Fibroblast of gingiva (primary cell): ENCODE data around the gene KLK1.
A peak's percentile ranks its signal among the peaks of the same experiment; 100 is the strongest.
"Not testable (repeated sequence)": the region's sequence is repeated elsewhere in the genome, so short reads cannot be mapped to it uniquely, and the experiment has no call there.

Source experiments
- DNase-seq: peaks from one replicate; pipeline ENCODE4 v3.0.0-alpha.2; 2011; ENCODE audit warnings: low read depth

KLK1 gene

DNA sequence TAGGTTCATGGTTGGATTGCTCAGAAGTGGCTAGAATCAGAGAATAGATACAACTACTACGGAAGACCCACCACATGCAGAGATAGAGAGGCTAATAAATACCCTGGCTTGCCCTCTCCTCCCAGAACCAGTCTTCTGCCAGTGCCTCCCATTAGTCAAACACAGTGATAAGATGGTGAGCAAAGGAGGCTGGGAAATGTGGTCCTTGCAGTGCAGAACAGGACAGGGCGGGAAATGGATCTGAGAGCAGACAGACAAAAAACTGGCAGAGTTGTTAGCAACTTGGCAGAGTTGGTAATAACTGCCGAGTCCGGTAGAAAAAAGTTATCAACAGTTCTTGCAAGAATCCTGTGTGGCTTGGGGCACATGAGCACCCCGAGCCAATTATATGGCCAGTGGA is 8.7 kb downstream of the KLK1 start:
- DNase-seq, result no peak

DNA sequence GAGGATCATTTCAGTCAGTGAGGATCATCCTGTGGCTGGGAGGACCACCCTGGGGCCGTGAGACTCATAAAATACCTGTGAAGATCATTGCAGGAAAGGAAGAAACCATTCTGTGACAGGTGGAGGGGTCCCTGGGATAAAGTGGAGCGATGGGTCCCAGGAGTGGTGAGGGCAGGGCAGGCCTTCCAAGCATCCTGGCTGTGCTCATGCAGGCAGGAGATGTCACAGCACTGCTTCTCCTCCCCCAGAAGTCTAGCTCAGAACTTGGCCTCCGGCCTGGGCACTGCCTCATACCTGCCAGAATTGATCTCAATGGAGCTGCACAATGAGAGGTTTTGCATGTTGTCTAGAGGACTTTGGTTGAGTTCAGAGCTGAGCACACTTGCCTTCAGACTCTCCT is 11.1 kb downstream of the KLK1 start:
- no peak for DNase-seq

DNA sequence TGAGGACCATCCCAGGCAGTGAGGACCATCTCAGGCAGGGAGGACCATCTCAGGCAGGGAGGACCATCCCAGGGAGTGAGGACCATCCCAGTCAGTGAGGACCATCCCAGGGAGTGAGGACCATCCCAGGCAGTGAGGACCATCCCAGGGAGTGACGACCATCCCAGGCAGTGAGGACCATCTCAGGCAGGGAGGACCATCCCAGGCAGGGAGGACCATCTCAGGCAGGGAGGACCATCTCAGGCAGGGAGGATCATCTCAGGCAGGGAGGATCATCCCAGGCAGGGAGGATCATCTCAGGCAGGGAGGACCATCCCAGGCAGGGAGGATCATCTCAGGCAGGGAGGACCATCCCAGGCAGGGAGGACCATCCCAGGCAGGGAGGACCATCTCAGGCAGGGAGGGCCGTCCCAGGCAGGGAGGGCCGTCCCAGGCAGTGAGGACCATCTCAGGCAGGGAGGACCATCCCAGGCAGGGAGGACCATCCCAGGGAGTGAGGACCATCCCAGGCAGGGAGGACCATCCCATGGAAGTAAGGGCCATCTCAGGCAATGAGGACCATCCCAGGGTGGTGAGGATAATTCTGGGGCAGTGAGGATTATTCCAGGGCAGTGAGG is 11.9 kb downstream of the KLK1 start:
- not testable (repeated sequence) for DNase-seq

DNA sequence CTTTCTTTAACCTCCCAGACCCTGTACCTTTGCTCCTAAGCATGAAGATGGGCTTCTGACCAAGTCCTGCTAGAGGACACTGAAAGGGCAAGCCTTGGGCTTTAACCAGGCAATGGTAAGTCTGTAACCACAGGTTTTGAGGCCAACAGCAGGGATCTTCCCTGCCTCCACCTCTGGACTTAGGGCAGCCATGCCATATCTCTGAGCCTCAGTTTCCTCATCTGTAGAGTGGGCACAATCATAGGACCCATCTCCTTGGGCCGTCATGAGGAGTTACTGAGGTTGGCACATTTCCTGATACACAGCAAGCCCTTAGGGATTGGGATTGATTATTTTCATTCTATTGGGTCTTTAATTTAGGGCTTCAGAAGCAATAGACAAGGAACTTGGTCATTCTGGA is 14.7 kb downstream of the KLK1 start:
- no peak for DNase-seq

DNA sequence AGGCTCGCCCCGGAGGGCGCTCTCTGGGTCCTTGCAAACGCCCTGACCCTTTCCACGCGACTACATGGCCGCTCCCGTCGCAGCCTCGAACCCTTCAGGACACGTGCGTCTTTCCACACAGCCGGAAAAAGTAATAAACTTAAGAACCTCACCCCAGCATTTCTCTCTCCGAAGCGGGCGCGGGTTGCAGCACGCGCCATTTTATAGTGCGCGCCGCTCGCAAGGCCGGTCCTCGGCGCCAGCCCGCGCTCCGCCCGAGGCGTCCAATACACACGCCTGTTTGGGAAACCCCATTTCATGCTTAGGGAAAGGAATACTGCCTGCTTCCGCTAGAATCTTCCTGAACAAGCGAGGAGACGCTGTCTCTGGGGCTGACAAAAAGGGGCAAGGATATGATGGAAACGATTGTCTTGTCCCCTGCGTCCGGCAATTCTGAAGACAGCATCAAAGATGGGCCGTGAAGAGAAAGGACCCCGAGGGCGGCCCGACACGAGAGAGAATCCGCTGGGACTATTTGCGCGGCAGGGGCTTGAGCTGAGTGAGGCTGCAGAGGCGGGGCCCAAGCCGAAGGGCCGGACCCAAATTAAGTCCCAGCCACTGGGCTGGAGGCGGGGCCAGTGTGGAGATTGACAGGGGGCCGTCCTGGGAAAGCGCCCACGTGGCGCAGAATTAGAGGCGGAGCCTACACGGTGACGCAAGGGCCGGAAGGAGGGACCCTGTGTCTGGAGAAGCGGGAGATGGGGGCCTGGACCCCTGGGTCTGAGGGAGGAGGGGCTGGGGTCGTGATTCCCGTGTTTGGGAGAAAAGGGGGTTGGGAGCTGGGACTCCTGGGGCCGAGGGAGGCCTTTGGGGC is 18.9 kb downstream of the KLK1 start:
- DNase-seq, result peak; percentile 99

DNA sequence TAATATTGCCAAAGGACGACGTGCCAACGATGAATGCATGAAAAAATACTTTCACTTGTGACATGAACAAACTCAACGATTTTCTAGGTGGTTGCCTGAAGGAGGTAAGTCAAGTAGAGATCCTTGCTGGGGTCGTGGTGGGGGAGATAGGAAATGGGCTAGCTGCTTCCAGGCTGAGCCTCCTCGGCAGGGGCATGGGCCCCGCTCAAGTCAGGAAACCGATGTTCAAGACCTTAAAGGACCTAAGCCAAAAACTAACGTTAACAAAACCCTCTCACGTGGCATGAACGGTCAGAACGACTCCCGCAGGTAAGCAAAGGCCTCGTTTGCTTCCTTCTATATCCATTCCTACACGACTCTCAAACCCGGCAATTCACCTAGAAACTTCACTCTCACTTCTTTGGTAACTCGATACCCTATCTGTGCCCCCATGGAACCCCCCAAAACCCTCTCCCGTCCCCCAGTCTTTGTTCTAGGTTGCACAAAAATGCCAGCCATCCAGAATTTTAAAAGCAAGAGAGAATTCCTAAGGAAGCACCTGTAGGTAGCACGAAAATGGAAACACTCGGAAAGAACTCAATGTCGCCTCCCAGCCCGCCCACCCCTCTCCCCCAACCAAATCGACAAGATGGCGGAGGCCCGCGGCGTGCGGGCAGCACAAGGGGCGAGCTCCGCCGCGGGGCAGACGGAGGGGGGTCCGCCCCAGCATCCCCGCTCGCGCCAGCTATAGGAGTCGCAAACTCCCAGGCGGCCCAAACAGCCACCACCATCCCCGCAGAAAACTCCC is 19.8 kb downstream of the KLK1 start:
- no peak for DNase-seq

DNA sequence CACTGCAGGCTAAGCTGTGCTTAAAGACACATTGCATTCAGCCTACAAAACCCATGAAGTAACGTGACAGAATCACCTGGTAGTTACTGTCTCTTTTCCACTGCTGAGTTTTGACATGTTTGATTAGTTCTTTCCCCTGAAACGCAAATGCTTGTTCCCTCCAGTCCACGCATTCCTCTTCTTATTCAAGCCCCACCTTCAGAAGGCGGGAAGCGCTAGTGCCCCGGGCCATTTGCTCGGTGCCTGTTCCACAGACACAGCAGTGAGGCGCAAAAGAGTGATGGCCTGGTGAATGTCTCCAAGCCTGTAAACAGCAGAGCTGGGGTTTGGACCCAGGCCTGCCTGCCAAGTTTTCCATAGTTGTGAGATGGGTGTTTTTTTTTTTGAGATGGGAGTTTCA is 22.5 kb downstream of the KLK1 start:
- DNase-seq, result no peak

DNA sequence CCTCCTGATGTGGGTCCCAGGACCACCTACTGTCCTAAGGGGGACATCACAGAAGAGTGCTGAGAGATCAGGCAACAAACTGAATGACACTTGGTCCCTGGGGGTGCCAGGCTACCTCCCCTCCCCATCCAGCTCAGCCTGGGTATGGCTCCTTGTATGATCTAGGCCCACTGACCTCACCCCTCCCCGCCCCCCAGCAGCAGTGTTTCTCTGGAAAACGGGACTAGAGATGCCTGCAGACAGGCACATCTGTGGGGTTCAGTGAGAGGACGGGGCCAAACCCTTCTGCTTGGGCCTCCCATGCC is 24.1 kb downstream of the KLK1 start:
- DNase-seq, result no peak

DNA sequence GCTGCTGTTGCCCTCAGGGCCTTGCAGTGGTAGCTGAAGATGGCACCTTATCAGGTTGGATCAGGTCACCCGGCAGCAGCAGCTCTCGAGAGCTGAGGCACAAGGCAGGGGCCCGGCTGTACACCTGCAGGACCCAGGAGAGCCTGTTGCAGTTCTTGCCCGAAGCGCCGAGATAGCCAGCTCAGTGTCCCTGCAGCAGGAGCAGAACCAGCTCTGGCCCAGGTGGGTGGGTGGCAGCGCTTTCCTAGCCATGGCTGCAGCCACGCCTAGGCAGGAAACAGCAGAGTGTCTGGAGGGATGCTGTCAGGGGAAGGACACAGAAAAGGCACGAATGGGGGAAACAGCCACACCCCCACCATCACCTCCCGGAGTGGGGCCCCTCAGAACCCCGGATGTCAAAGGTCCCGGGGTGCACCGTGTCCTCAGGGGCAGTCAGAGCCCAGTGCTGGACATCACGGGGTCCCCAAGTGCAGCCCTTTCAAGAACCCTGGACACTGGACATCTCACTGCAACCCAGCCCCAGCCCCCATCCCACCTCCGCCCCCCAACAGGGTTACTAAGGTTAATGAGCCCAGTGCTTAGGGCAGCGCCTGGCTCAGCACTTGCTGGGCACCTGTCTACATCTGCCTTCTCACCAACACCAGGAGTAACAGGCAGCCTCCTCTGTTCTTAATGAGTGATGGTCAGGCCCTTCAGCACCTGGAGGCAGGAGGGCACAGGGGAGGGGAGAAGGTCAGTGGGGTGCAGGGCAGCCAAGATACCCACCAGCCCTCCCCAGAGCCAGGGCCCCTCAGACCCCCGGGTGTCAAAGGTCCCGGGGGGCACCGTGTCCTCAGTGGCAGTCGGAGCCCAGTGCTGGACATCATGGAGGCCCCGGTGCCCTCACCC is 24.7 kb downstream of the KLK1 start:
- no peak for DNase-seq

DNA sequence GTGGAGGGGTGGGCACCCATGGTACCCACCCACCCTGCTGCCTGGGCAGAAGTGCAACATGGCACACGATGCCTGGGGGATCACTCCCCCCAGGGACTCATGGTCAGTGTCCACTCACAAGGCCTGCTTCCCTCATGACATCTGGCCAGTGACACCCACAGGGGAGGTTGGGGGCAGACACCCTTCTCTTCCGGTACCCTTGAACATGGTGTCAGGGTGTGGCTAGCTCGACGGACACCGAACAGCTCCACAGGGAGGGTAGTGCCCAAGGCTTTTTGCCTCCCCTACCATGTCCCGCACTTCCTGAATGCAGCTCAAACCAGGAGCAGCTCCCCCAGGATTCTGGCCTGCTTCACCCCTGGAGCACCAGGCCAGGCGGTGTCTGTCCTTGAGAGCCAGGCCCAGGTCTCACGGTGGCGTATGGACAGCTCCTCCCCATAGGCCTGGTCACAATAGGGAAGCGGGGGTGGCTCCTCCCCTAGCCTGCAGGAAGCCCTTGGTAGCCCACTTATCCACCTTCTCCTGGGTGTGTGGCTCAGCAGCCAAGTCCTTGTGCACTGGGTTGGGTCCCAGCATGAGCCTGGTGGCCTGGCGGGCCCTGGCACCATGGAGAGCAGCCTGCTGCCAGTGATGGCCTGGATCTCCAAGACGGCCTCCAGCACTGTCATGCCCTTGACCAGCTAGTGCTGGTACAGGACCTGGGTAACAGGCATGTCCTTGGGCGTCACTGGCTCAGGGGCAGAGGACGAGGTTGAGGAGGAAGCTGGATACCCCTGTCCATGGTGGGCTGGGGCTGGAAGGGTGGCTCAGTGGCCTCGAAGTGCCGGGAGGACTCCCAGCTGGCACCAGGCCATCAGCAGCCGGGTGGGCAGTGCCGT is 25.6 kb downstream of the KLK1 start:
- no peak for DNase-seq

DNA sequence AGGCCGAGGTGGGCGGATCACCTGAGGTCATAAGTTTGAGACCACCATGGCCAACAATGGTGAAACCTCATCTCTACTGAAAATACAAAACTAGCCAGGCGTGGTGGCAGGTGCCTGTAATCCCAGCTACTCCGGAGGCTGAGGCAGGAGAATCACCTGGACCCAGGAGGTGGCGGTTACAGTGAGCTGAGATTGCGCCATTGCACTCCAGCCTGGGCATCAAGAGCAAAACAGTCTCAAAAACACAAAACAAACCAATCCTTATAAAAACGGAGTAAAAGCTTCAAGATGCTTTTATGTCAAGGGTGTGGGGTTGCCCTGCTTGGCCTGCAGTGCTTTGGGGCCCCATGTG is 26.2 kb downstream of the KLK1 start:
- no peak for DNase-seq

DNA sequence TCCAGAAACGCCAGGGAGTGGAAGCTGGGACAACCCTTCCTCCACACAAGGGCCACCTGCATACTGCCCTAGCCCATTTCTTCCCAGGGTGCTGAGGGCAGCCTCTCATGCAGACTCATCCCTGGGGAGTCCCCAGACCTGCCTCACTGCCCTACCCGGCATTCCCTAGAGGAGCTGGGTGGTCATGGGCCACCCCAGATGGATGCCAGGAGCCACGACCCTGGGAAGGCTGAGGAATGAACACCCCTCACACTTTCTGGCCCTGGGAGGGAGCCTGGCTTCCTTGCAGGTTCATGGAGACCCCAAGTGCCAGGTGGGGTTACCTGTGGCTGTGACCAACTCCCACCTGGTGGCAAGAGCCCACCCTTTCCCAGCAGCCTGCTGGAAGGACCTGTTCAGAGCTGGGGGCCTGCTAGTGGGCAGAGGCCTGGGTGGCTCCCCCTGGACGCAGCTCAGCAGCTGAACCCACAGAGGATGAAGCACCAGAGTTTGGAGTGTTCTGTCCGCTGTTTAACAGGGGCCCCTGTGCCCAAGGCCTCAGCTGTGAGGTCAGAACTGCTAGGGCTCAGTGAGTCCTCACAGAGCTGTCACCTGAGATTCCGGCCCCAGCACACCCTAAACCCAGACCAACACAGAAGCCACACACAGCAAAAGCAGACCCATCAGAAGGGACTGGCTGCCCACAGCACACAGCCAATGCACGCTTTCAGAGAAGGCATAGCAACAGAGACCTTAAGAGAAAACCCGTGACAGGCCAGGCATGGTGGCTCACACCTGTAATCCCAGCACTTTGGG is 26.8 kb downstream of the KLK1 start:
- DNase-seq, result no peak

DNA sequence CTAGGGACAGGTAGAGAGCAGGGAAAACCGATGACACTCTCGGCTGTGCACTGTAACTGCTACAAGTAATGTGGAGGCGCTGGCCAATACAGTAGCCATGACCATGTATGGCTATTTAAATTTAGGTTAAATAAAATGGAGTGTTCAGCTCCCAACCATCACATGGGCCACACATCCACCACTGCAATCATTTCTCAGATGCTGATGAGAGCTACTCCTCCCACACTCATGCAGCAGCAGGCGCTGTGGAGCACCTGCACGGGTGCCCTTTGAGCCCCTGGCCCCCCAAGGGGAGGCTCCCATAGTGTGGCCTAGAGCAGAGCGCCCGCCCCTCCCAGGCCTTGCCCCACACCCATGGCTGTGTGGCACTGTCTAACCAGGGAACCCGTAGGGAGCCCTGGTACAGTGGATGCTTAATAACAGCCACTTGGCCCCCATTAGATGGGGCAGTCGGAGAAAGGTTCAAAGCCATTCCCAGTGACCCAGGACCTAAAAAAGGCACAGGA is 27.4 kb downstream of the KLK1 start:
- no peak for DNase-seq

DNA sequence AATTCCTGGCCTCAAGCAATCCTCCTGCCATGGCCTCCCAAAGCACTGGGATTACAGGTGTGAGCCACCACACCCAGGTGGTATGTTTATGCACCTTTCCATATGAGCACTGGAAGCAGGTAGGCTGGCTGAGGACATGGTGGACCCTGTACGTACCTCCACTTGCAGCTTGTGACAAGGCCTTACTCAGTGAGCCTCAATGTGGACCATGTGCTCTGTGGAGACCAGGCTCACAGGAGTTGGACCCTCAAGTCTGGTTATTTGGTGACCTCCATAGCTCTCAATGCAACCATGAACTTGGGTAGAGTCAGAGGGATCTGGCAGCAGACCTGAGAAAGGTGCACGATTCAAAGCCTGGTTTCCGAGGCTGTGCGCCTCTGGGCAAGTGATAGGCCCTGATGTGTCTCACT is 27.9 kb downstream of the KLK1 start:
- DNase-seq, result no peak

DNA sequence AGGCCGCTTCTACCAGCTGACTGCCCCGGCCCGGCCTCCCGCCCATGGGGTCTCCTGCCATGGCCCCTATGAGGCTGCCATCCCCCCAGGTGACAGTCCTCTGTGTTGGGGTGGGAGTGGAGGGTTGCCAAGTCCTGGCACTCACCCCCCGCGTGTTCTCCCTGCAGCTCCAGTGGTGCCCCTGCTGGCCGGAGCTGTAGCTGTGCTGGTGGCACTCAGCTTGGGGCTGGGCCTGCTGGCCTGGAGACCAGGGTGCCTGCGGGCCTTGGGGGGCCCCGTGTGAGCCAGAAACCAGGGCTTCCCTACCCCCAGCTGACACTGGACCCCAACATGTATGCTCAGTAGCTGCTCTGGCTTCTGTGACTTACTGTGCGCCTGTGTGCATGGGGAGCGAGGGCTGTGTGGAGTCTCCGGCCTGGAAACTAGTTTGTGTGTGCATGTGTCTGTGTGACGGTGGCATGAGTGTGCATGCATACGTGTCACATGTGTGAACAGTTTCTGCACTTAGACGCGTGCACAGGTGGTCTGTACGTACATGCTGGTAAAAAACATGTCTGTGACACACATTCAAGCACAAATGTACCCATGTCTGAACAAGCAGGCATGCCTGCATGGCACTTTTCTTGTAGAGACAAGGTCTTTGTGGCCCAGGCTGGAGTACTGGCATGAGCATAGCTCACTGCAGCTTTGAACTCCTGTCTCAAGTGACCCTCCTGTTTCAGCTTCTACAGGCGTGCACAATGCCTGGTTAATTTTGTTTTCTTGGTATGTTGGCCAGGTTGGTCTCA is 28.5 kb downstream of the KLK1 start:
- no peak for DNase-seq

DNA sequence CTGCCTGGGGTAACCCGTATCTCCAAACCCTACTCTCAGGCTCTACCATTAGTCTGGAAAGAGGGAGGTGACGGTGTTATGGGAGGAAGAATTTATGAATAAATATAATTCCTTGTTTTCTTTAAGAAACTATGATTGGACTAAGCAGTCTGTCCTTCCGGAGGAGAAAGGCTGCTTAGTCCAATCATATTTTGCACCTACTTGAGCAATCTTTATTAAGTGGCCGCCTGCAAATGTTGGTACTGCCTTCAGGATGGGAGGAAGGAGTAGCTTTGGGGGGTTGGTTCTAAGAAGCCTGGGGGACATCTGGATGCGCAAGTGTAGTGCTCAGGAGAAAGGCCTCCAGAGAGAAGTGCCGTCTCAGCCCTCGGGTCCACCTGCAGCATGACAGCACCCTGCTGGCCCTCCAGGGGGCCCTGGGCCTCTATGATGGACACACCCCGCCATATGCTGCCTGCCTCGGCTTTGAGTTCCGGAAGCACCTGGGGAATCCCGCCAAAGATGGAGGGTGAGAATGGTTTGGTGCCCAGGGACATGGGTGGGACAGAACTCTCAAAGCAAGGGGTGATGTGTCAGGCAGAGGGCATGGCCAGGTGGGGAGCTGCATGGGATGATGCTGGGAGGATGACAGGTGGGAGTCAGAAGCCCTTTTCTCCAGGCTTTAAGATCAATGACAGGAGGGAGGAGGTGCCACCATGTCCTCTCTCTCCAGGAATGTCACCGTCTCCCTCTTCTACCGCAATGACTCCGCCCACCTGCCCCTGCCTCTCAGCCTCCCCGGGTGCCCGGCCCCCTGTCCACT is 29.3 kb downstream of the KLK1 start:
- DNase-seq, result no peak

DNA sequence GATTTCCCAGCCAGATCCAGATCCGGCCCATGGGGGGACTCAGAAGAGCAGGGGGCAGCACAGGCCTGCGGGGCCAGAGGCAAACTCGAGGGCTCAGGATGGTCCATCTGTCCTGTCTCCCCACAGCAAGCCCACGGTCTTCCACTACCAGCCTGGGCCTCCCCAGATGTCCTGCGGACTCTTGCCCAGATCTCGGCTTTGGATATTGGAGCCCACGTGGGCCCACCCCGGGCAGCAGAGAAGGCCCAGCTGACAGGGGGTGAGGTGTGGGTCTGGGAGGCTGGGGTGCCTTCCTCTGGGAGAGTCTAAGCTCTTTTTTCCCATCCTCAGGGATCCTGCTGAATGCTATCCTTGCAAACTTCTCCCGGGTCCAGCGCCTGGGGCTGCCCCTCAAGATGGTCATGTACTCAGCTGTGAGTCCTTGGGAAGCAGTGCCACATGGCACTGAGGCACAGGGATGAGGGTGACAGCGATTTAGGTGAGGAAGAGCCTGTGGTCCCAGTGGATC is 30.0 kb downstream of the KLK1 start:
- DNase-seq, result no peak
